ENCODE measurements around the gene WFIKKN2.

The WFIKKN2 gene

GRCh38 chr17:50881182-50881581, 45.8 kb downstream of the WFIKKN2 start:
- DNase-seq: no peak

- DNase-seq: no peak
These were observed 47.5 kb downstream of the WFIKKN2 start for GRCh38 chr17:50882851-50883250.

- DNase-seq: no peak
These were observed 48.6 kb downstream of the WFIKKN2 start for GRCh38 chr17:50883850-50884438.

- DNase-seq: no peak
These were observed 49.3 kb downstream of the WFIKKN2 start for GRCh38 chr17:50884439-50885311.

- no peak for DNase-seq
These were observed 52.4 kb downstream of the WFIKKN2 start for GRCh38 chr17:50887705-50888245.

- no peak for DNase-seq
These were observed 54.2 kb downstream of the WFIKKN2 start for GRCh38 chr17:50889528-50890118.

- DNase-seq: no peak
These were observed 55.5 kb downstream of the WFIKKN2 start for GRCh38 chr17:50890675-50891516.

GRCh38 chr17:50891577-50891989, 56.2 kb downstream of the WFIKKN2 start:
- no peak for DNase-seq

All from CD4-positive, alpha-beta T cell treated with Interleukin-12 subunit alpha and Interleukin-12 subunit beta, for 1 hour (primary cell).